GM19438 (cell line): Measurements from ENCODE around the gene DCTN5.
"Not testable (repeated sequence)": the region's sequence is repeated elsewhere in the genome, so short reads cannot be mapped to it uniquely, and the experiment has no call there.

Experiments
- ATAC-seq: cut with Tn5 transposase; IDR thresholded peaks from one replicate; pipeline ENCODE4 v1.9.1; 2021; ENCODE audit warnings: low read depth; ENCODE audit not compliant: unreplicated experiment

DCTN5 gene

DNA sequence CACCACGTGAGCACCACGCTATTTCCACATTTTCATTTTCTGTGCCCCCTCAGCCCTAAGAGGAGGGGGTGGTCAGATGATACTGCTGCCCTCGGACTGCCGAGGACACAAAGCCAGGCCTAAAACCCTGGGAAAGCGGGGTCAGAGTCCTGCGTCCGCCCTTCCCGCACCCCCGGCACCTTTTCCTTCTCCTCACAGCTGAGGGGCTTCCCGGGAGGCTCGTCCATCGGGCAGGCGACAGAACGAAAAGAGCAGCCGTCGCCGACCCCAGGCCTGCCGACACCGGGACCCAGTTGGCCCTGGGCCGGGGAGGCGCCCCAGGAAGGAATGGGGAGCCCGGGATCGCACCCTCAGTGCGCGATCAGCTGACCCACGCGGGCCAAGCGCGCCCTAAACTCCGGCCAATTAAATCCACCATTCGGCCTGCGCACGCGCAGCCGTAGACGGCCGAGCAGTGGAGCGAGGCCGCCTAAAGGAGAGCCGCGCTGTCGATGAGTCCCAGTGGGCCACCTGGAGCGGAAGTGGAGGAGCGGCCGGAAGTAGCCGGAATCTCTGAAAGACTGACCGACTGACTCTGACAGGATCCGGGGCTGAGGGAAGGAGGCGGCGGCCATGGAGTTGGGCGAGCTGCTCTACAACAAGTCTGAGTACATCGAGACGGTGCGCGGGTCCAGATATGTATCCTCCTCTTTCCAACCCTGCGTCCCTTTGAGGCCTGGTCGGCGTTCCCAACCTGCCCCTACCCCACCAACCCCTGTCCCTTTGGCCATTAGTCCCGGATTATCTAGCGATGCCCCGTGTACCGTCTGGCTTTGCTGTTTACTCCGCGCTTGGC, at the start of gene DCTN5, which contains the start of gene PALB2:
TSS of gene DCTN5 (plus strand) at position 536 of the 835 bp plus-strand sequence. CDS start at position 613, 77 bp downstream.
TSS of gene PALB2 (minus strand) at position 380 of the 835 bp plus-strand sequence. CDS start at position 227, 153 bp downstream.
- ATAC-seq: peak; percentile 97

DNA sequence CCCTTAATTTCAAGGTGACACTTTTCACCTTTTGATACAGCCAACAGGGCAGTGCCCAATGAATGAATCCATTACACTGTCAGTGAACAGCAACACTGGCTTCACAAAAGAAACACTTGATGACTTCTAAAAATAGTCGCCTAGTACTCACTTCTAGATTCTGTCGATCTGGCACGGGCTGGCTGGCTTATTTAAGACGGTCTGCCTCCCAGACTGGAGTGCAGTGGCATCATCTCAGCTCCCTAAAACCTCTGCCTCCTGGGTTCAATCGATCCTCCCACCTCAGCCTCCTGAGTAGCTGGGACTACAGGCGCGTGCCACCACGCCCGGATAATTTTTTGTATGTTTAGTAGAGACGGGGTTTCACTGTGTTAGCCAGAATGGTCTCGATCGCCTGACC, 47.1 kb upstream of the DCTN5 start:
- ATAC-seq: no peak

DNA sequence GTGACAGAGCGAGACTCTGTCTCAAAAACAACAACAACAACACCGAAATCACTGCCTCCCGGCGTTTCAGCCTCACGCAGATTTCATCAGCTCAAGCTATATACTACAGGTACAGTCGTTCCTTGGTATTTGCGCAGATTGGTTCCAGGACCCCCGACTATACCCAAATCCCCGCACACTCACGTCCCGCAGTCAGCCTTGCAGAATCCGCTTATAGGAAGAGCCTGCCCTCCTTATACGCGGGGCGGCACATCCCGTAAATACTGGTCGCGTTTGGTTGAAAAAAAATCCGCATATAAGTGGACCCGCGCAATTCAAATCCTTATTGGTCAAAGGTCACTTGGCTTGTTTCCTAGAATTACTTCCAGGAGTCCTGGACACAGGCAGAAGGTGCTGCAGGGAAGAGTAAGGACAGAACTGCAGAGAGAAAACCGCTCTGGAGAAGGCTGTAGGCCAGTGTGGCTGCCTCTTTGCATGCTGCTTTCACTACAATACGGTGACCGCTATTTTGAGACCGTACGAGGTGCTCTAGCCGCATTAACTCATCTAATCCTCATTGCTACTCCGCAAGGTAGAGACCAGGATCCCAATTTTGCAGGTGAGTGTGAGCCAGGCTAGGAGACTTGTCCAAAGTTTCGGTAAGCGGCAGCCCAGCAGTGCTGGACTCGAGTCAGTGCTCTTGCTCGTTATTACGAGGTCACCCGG, 45.9 kb upstream of the DCTN5 start:
- no peak for ATAC-seq

GRCh38 chr16:23595951-23596720, 45.1 kb upstream of the DCTN5 start, which contains the start of gene NDUFAB1:
Gene NDUFAB1 (minus strand): TSS chr16:23596316. CDS start chr16:23596290, 26 bp downstream.
- ATAC-seq: peak; percentile 81

DNA sequence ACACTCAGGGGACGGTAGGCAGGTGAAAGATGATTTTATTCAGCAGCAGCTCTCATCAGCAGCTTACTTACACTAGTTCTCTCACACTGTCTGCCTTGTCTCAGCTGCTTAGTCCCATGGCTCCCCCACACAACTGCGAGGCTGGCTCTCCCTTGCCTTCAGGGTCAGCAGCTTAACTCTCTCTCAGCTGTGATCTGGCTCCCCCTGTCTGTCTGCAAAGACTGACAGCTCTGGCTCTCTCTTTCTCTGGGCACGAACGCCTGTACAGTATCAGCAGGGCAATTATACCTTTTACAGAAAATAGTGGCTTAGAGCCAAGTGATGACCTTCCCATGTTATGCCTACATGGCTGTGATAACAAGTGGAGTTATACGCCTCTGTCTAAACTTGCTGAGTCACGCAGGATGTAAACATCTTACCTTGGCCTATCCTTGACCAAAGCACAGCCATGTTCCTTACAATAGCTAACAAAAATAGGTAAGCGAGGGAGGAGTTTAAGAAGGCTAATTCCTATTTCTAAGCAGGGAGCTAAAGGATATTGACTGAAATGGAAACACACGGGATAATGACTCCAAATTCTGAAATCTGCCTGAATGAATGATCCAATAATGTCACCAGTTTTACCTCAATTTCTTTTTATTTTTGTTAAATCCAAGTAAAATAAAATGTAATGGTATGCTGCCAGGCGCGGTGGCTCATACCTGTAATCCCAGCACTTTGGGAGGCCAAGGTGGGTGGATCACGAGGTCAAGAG, 44.1 kb upstream of the DCTN5 start:
- ATAC-seq: no peak

DNA sequence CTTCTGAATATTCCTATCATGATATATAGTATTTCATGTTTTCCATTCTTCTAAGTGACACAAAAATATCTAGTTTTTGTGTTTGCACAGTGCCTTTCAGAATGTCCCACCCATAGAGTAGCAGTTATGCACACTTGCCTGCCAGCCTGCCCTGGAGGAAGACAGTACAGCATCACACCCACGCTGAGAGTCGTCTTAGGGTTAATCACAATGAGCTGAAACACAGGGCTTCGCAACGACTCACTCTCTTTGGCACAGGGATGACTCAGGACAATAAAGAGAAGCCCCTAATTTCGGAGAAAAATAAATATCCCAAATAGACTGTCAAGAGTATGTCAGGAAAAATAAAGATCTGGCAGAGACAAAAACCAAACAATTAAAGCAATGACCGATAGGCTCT, 33.5 kb upstream of the DCTN5 start:
- ATAC-seq: no peak

DNA sequence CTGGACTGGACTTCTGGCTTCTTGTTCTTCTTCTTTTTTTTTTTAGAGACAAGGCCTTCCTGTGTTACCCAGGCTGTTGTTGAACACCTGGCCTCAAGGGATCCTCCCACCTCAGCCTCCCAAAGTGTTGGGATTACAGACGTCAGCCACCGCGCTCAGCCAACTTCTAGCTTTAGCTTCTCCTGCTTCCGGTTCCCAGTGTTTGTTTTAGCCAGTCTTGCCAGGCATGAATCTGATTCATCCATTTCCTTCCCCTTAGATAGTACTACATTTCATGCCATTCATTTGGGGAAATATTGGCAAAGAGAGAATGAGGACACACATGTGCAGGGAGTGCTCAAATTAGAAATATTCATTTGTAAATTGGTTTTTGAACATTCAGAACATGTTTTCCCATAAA, 33.1 kb upstream of the DCTN5 start:
- ATAC-seq: no peak

- ATAC-seq: no peak
Measured at GRCh38 chr16:23609929-23610328, 31.3 kb upstream of the DCTN5 start.

DNA sequence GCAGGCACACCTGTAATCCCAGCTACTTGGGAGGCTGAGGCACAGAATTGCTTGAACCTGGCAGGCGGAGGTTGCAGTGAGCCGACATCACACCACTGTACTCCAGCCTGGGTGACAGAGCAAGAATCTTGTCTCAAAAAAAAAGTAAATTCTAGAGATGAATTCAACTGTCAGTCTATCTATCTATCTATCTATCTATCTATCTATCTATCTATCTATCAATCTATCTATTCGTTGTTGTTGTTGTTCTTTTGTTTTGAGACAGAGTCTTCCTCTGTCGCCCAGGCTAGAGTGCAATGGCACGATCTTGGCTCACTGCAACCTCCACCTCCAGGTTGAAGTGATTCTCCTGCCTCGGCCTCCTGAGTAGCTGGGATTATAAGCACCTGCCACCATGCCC, 30.4 kb upstream of the DCTN5 start:
- not testable (repeated sequence) for ATAC-seq

- ATAC-seq: no peak
Measured at GRCh38 chr16:23611936-23612335, 29.3 kb upstream of the DCTN5 start.

DNA sequence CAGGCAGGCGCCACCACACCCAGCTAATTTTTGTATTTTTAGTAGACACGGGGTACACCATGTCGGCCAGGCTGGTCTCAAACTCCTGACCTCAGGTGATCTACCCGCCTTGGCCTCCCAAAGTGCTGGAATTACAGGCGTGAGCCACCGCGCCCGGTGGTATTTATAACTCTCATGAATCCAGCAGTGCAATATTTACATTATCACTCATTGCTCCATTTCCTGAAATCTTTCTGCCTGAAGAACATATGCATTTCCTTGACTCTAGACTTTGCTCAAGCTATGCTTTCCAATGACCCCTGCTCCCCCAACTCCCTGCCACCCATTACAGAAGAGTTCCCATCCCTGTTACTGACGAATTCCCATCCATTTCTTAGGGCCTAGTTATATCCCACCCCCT, 25.5 kb upstream of the DCTN5 start:
- no peak for ATAC-seq

- ATAC-seq: no peak
Measured at GRCh38 chr16:23624092-23624491, 17.2 kb upstream of the DCTN5 start.

DNA sequence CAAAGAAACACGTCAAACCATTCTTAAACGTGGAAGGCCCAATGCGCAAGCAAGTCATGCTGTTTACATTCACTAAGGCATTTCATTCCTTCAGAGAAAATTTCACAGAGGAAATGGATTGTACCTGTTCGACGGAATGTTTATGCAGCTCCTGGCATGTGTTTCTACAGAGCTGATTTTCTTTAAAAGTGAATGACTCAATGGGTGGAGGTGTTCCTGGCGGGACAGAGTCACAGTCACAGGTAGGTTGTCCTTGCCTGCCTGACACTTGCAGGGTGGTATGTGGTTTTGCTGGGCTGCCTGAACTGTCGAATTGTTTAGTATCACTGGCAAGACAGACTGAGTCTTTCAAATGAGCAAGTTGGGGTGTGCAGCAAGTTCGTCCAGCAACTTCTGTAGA, 11.8 kb upstream of the DCTN5 start:
- ATAC-seq: no peak

DNA sequence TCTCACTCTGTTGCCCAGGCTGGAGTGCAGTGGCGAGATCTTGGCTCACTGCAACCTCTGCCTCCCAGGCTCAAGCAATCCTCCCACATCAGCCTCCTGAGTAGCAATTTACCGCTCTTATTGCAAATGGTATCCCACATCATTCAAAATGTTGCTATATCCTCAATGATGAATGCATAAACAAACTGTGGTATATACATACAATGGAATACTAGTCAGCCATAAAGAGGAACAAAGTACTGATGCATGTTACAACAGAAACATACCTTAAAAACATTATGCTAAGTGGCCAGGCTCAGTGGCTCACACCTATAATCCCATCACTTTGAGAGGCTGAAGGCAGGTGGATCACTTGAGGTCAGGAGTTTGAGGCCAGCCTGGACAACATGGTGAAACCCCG, 9.4 kb upstream of the DCTN5 start:
- not testable (repeated sequence) for ATAC-seq

DNA sequence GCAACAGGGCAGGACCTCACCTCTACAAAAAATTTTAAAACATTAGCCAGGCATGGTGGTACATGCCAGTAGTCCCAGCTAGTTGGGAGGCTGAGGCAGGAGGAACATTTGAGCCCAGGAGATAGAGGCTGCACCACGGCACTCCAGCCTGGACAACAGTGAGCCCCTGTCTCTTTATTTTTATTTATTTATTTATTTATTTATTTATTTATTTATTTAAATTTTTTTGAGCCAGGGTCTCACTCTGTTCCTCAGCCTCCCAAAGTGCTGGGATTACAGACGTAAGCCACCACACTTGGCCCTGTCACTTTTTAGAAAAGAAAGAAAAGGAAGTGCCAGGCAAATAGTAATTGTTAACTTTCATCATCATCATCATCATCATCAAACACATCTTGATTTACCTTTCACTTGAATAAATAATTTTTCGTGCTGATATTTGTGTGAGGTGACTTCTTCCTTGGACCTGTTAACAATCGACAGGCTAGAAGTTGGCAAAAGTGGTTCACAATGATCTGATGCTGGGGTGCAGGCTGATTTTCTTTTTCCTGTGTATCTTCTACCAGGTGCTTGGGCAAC, 6.7 kb upstream of the DCTN5 start:
- ATAC-seq: no peak

GRCh38 chr16:23635958-23636357, 5.3 kb upstream of the DCTN5 start:
- no peak for ATAC-seq

GRCh38 chr16:23640615-23640930, 693 bp upstream of the DCTN5 start:
- no peak for ATAC-seq

DNA sequence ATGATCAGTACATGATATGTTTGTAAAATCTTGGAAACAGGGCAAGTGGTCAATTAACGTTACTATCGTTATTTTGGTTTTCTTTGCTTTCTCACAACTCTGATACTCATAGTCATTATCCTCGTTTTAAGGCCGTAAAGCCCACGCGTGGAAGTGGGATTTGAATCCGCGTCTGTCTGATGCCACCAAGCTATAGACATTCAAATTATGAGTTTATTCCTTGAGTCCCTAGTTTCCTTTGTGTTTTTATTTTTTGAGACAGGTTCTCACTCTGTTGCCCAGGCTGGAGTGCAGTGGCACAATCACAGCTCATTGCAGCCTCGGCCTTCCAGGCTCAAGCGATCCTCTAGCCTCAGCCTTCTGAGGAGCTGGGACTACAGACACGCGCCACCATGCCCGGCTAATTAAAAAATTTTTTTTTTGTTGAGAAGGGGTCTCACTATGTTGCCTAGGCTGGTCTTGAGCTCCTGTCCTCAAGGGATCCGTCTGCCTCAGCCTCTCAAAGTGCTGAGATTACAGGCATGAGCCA, 1.0 kb downstream of the DCTN5 start:
- no peak for ATAC-seq

DNA sequence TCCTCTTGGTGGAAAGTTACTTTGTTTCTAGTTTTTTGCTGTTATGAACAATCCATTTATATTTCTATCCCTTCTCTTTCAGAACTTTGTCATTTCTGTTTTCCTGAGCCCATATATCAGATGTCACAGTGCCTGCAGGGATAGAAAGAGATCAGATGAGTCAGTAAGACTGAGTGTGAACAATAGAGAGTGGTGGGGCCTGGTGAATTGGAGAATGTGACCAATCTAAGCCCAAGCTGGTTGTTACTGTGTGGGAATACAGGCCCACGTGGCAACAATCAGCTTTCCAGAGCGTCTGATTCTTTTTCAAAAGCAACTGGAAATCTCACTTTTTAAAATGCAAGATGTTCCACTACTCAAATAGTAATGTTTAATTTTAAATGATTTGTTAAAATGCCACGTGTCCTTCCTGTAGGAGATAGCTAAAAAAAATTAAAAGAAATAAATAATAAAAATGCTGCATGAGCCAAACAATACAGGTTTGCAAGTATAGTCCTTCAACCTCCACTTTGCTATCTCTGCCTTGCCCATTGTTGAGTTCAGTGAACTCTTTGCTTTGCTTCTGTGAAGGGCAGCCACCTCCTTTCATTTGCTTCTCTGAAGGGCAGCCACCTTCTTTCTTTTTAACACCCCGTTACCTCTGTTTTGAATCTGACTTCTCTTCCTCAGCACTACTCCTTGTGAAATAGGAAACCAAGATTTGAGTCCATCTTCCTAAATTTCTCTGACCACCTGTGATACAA, 9.6 kb downstream of the DCTN5 start:
- no peak for ATAC-seq
